IPS-20b (cell line): ENCODE data around the gene JPH2.

ENCODE experiments used
- H3K27ac ChIP-seq: one replicate; pipeline ENCODE4 v1.5.1; 2013; ENCODE audit warnings: low read length
- H3K27me3 ChIP-seq: 2 replicates; pipeline ENCODE4 v1.6.1; 2013; ENCODE audit warnings: mild to moderate bottlenecking, low read length, inconsistent platforms; ENCODE audit not compliant: insufficient read depth
- H3K36me3 ChIP-seq: 2 replicates; pipeline ENCODE4 v1.6.1; 2013; ENCODE audit warnings: low read depth, mild to moderate bottlenecking, inconsistent platforms, low read length, moderate library complexity; ENCODE audit not compliant: insufficient read depth
- H3K4me1 ChIP-seq: 2 replicates; pipeline ENCODE4 v1.6.1; 2013; ENCODE audit warnings: mild to moderate bottlenecking, control low read depth, inconsistent platforms, low read length, moderate library complexity; ENCODE audit not compliant: insufficient read depth
- H3K4me3 ChIP-seq: 2 replicates; pipeline ENCODE4 v1.5.1; 2013; ENCODE audit warnings: mild to moderate bottlenecking, low read length, inconsistent platforms
- H3K9ac ChIP-seq: 2 replicates; pipeline ENCODE4 v1.6.1; 2013; ENCODE audit warnings: low read depth, mild to moderate bottlenecking, inconsistent platforms, low read length, moderate library complexity
- H3K9me3 ChIP-seq: 2 replicates; pipeline ENCODE4 v1.6.1; 2013; ENCODE audit warnings: mild to moderate bottlenecking, low read depth, low read length, inconsistent platforms; ENCODE audit not compliant: insufficient read depth

The JPH2 gene

DNA sequence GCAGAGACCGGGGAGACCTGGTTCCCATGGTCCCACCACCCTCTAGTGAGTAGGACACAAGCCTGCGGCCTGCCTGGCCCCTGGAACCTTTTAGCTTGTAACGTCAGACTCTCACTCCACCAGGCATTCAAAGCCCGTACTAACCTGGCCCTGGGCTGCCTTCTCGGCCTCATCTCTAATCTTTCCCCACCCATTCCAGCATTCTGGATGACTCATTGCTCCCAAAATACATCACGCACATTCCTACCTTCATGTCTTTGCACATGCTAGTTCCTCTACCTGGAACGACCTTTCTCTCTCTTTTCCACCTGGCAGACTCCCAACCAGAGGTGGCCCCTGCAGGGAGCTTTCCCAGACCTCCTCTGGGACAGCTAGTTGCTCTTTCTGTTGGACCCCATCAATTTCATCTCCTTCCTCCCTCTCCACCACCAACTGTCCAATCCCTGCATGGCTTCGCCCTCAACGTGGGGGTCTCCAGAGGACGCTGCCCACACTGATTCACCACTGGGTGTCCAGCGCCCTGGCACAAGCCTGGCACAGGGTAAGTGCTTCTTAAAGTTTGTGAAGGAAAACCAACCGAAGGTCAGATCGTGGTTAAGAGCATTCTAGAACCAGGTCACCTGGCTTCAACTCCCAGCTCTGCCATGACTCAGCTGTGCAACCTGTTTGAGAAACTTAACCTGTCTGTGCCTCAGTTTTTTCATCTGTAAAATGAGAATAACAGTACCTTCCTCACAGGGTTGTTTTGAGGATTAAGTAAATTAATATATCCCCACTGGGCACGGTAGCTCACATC lies 35.2 kb downstream of the JPH2 start:
- no peak overlapping the region for H3K9ac ChIP-seq
- no peaks in the 10 kb centered on the region for H3K9me3 ChIP-seq
- H3K27ac ChIP-seq = no peak overlapping the region
- no peaks in the 10 kb centered on the region for H3K27me3 ChIP-seq
- H3K4me1 ChIP-seq = no peaks in the 10 kb centered on the region; the same call in 1 of the 2 replicates
- H3K36me3 ChIP-seq = no peaks in the 10 kb centered on the region
- H3K4me3 ChIP-seq = no peak overlapping the region

DNA sequence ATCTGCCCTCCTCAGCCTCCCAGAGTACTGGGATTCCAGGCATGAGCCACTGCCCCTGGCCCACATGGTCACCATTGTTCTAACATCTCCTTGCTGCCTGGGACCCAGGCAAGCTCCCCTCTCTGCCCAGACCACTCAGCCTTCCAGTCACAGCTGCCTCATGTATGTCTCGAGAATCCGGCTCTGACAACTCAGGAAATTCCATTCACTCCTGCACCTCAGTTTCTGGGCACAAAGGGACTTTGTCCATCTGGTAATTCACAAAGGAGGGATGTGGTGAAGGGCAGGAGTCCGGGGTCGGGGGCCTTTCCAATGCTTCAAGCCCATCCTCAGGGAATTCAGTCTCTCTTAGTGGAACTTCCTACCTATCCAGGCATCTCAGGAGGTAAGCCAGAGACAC lies 40.7 kb downstream of the JPH2 start:
- Histone ChIP-seq H3K36me3 (no peaks in the 10 kb centered on the region), H3K4me1 (no peaks in the 10 kb centered on the region)

GRCh38 chr20:44145131-44145775 lies 41.7 kb downstream of the JPH2 start:
- no peaks in the 10 kb centered on the region for H3K36me3 ChIP-seq
- H3K9me3 ChIP-seq = no peaks in the 10 kb centered on the region
- H3K27ac ChIP-seq = no peak overlapping the region
- no peaks in the 10 kb centered on the region for H3K27me3 ChIP-seq
- H3K4me3 ChIP-seq = no peak overlapping the region
- H3K4me1 ChIP-seq = no peaks in the 10 kb centered on the region
- no peak overlapping the region for H3K9ac ChIP-seq

More for the DNA sequence above, 40.7 kb downstream of the JPH2 start:
- no peak overlapping the region for H3K9ac ChIP-seq
- no peaks in the 10 kb centered on the region for H3K27me3 ChIP-seq
- H3K4me3 ChIP-seq = no peak overlapping the region
- no peaks in the 10 kb centered on the region for H3K9me3 ChIP-seq
- H3K27ac ChIP-seq = no peak overlapping the region

GRCh38 chr20:44143936-44144335 lies 43.1 kb downstream of the JPH2 start:
- no peaks in the 10 kb centered on the region for H3K4me1 ChIP-seq
- no peak overlapping the region for H3K9ac ChIP-seq
- no peak overlapping the region for H3K27ac ChIP-seq
- H3K4me3 ChIP-seq = no peak overlapping the region
- no peaks in the 10 kb centered on the region for H3K36me3 ChIP-seq
- no peaks in the 10 kb centered on the region for H3K27me3 ChIP-seq
- no peaks in the 10 kb centered on the region for H3K9me3 ChIP-seq

DNA sequence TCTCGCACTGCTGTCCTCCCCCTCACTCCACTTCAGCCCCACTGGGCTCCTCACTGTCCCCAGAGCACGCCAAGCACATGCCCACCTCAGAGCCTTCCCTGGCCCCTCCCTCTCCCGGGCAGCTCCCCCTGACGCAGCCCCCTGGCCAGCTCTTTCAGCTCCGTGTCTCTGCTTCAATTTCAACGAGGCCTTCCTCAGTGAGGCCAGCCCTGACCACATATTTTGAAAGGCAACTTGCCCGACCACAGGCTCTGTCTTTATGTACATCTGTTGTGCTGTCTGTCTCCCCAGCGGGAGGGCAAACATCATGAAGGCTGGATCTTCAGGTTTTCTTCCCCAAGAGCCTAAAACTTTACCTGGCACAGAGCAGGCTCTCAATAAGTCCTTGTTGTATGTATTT lies 44.6 kb downstream of the JPH2 start:
- Histone ChIP-seq H3K27me3 (no peaks in the 10 kb centered on the region), H3K27ac (no peak overlapping the region), H3K36me3 (no peaks in the 10 kb centered on the region), H3K4me1 (peaks cover 3% of the 10 kb centered on the region; the same call in 1 of the 2 replicates), H3K9me3 (no peaks in the 10 kb centered on the region), H3K4me3 (no peak overlapping the region), H3K9ac (no peak overlapping the region)

DNA sequence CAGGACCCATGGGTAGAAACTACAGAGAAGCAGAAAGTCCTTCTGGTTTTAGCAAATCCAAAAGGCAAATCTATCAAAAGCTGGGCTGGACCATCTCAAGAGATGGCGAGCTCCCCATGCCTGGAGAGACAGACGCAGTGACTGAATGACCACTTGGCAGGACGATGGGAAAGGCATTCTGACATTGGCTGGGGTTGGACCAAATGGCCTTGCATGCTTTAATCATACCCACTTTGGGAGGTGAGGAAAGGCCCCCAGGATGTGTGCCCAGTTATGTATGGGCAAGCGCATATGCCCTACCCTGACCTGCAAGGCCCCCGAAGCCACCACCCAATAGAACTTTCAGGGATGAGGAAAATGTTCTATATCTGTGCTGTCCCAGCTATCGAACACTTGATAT lies 45.1 kb downstream of the JPH2 start:
- no peaks in the 10 kb centered on the region for H3K27me3 ChIP-seq

DNA sequence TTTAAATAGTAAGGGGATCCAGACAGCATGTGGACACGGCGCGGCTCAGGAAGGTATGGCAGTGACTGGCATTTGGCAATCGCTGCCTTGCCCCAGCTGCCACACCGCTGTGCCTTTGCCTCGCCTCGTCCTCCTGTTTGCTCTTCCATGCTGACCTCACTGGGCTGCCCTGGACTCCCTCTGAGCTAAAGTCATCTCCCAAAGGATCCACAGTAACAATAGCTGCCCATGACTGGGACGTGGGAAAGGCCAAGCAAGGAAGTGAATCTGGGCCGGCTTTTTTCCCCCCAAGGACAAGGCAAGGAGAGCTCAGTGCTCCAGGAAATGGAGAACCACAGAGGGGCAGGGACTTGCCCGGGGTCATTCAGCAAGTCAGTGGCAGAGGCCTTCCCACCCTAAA lies 48.1 kb downstream of the JPH2 start:
- Histone ChIP-seq H3K27ac (no peak overlapping the region), H3K9me3 (no peaks in the 10 kb centered on the region), H3K27me3 (no peaks in the 10 kb centered on the region), H3K4me1 (peaks cover 7% of the 10 kb centered on the region), H3K4me3 (no peak overlapping the region), H3K36me3 (no peaks in the 10 kb centered on the region), H3K9ac (no peak overlapping the region)

More for the DNA sequence above, 45.1 kb downstream of the JPH2 start:
- no peak overlapping the region for H3K4me3 ChIP-seq
- peaks cover 4% of the 10 kb centered on the region; the same call in 1 of the 2 replicates for H3K4me1 ChIP-seq
- no peak overlapping the region for H3K27ac ChIP-seq
- no peaks in the 10 kb centered on the region for H3K36me3 ChIP-seq
- H3K9ac ChIP-seq = no peak overlapping the region
- no peaks in the 10 kb centered on the region for H3K9me3 ChIP-seq

DNA sequence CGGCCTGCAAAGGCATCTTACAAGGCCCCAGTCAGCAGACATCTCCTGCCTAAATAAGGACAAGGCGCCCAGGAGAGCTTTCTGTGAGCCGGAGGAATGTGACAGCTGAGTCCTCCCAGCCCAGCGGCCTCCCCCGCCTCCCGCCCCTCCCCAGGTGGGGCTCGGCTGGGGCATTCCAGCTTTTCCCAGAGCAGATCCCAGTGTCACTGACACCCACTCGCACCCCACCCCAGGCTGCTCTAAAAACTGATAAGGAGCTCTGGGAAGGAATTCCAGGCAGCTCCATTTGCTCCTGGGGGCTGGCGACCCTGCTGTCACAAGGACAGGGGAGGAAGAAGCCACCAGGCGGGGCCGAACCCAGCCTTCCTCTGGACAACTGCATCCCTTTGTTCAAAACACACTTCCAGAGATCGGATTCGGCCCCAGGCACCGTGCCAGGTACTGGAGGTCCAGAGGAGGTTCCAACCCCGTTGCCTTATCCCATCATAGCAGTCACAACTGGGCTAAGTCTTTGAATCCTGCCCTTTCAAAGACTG lies 49.7 kb downstream of the JPH2 start:
- Histone ChIP-seq H3K9me3 (no peaks in the 10 kb centered on the region), H3K9ac (peak overlapping the region; percentile 62; the same call in 1 of the 2 replicates), H3K36me3 (no peaks in the 10 kb centered on the region), H3K4me3 (no peak overlapping the region), H3K4me1 (peaks cover 7% of the 10 kb centered on the region), H3K27ac (peak overlapping the region; percentile 49), H3K27me3 (no peaks in the 10 kb centered on the region)

DNA sequence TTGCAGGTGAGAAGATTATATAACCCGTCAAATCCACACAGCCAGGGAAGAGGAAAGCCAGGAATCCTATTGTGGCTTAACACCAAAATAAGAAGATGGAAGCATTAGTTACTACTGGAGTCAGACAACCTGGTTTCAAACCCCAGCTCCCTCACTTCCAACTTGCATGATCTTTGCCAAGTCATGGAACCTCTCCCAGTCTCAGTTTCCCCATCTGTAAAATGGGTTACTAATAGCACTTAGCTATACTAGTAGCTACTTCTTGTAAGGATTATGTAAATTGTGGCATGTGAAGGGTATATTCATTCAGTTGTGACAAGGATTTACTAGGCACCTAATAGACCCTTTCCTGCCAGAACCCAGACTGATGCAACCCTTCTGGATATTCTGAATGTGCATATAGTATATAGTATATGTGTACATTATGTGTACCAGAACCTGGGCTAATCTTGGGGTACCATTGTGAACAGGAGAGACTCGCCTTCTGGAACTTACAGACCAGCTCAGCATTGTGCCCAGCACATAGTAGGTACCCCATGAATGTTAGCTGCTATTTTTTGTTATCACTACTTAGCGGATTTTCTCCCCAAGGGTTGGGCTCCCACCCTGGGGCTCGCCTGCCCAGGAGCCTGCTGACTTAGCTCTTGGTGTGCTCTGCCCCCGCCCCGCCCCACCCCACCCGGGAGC lies 50.3 kb downstream of the JPH2 start:
- H3K36me3 ChIP-seq = no peaks in the 10 kb centered on the region
- H3K27me3 ChIP-seq = no peaks in the 10 kb centered on the region
- H3K9ac ChIP-seq = peak overlapping the region; percentile 32; the same call in 1 of the 2 replicates
- H3K27ac ChIP-seq = no peak overlapping the region
- H3K9me3 ChIP-seq = no peaks in the 10 kb centered on the region
- no peak overlapping the region for H3K4me3 ChIP-seq
- peaks cover 7% of the 10 kb centered on the region for H3K4me1 ChIP-seq

DNA sequence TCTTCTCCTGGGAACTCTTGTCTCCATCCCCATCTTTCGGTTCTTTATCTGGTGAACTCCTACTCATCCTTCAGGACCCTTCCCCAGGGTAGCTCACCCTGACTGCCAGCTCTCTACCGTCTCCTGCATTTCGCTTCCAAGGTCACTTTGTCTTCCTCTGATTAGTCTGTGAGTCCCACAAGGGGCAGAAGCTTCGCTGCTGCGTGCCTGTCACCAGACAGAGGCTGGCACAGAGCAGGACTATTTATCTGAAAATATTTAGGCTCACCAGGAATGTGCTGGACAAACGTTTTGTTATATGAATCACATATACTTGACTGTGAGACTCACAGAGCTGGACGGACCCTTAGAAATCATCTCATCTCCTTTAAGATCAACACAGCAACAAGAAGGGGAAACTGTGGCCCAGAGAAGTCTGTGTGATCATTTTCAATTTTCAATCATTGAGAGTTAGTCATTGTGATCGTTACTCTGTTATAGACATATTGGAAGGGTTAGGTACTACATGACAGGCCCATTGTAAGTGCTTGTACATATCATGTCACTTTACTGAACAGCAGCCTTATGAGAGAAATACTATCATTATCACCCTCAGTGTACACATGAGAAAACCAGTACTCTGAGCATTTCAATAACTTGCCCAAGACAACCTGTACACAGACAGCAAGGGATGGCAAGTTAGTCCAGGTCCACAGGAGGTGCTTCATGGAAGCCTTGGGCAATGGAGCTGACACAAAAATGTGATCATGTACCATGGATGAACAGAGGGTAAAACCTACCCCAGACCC lies 51.4 kb downstream of the JPH2 start:
- Histone ChIP-seq H3K9me3 (no peaks in the 10 kb centered on the region), H3K27ac (no peak overlapping the region), H3K9ac (no peak overlapping the region), H3K27me3 (no peaks in the 10 kb centered on the region), H3K36me3 (no peaks in the 10 kb centered on the region), H3K4me3 (no peak overlapping the region), H3K4me1 (peaks cover 7% of the 10 kb centered on the region)

- Histone ChIP-seq H3K27me3 (no peaks in the 10 kb centered on the region), H3K9ac (no peak overlapping the region), H3K27ac (no peak overlapping the region), H3K4me3 (no peak overlapping the region), H3K36me3 (no peaks in the 10 kb centered on the region), H3K4me1 (peaks cover 7% of the 10 kb centered on the region), H3K9me3 (no peaks in the 10 kb centered on the region)
These were observed 52.0 kb downstream of the JPH2 start for GRCh38 chr20:44135012-44135412.
